Measurements from ENCODE around the gene ZSCAN1.

- TF ChIP-seq CTCF (IDR thresholded peaks at IDR 0.05) = no peak
- TF ChIP-seq EP300 (IDR thresholded peaks at IDR 0.05) = no peak
Measured at GRCh38 chr19:58097781-58098681, 64.2 kb downstream of the ZSCAN1 start, which contains the start of gene ZSCAN18.
